WTC11 (cell line): ENCODE data around the gene SCUBE1.

Experiments
- AFF4 ChIP-seq: sonication (generic); formaldehyde crosslinking; IDR thresholded peaks from 2 replicates; pipeline ENCODE4 v1.8.1; 2023; ENCODE audit warnings: mild to moderate bottlenecking, missing genetic modification reagents, borderline replicate concordance
- CREB1 ChIP-seq: sonication (generic); formaldehyde crosslinking; IDR thresholded peaks from 2 replicates; pipeline ENCODE4 v1.8.0; 2023; ENCODE audit warnings: mild to moderate bottlenecking, missing genetic modification reagents
- CTCF ChIP-seq: fragments of 200-600 bp; IDR thresholded peaks from 2 replicates; pipeline ENCODE4 v1.8.0; 2022; ENCODE audit warnings: antibody characterized with exemption
- MAX ChIP-seq: sonication (generic); formaldehyde crosslinking; IDR thresholded peaks from 2 replicates; pipeline ENCODE4 v1.8.0; 2022; ENCODE audit warnings: mild to moderate bottlenecking, missing genetic modification reagents

- no peak for TF ChIP-seq CTCF
- no peak for TF ChIP-seq CREB1 (CRISPR knock-in tag)
- TF ChIP-seq AFF4 (CRISPR knock-in tag), result no peak
- no peak for TF ChIP-seq MAX
These were observed 145.8 kb downstream of the SCUBE1 start for GRCh38 chr22:43197271-43197941.
